Lung (tissue), 12 donors: Measurements from ENCODE around the gene TMC1. TPM values are rescaled to one million over a fixed set of nuclear protein-coding genes. Genes with fewer than 3 reads are reported as not detected.

Experiments
- ATAC-seq: fragments of 200-7000 bp; cut with Tn5 transposase; one replicate; pipeline ENCODE4 v1.9.1; 2020; ENCODE audit warnings: moderate number of reproducible peaks; ENCODE audit not compliant: insufficient read depth, low FRiP score
- DNase-seq, 3 donors: peaks; one replicate each; pipeline ENCODE4 v3.0.0-alpha.2; 2013 to 2017
- H3K27ac ChIP-seq, 2 donors: one replicate each; pipeline ENCODE4 v1.5.1; 2013; ENCODE audit warnings: mild to moderate bottlenecking in 2 of 2, moderate library complexity in 2 of 2, control low read depth in 1 of 2, inconsistent platforms in 1 of 2, low read depth in 1 of 2, low read length in 1 of 2
- H3K27me3 ChIP-seq, 3 donors: one replicate each; pipeline ENCODE4 v1.5.1; 2013; ENCODE audit warnings: low read length in 2 of 3; ENCODE audit not compliant: control insufficient read depth in 3 of 3, insufficient read depth in 3 of 3
- H3K36me3 ChIP-seq, 4 donors: one replicate each; pipeline ENCODE4 v1.5.1; 2013; ENCODE audit warnings: low read length in 4 of 4, mild to moderate bottlenecking in 1 of 4, moderate library complexity in 1 of 4; ENCODE audit not compliant: control insufficient read depth in 4 of 4, insufficient read depth in 4 of 4
- H3K4me1 ChIP-seq, 5 donors: one replicate each; pipeline ENCODE4 v1.5.1; 2013; ENCODE audit warnings: low read length in 5 of 5, mild to moderate bottlenecking in 2 of 5, moderate library complexity in 1 of 5; ENCODE audit not compliant: control insufficient read depth in 5 of 5, insufficient read depth in 5 of 5
- H3K4me3 ChIP-seq: one replicate; pipeline ENCODE4 v1.5.1; 2013; ENCODE audit warnings: mild to moderate bottlenecking, control low read depth, moderate library complexity
- H3K9ac ChIP-seq, 2 donors: one replicate each; pipeline ENCODE4 v1.5.1; 2013; ENCODE audit warnings: low read length in 2 of 2, control low read depth in 1 of 2; ENCODE audit not compliant: insufficient read depth in 1 of 2
- H3K9me3 ChIP-seq, 4 donors: one replicate each; pipeline ENCODE4 v1.5.1; 2013; ENCODE audit warnings: low read length in 3 of 4, mild to moderate bottlenecking in 1 of 4, moderate library complexity in 1 of 4; ENCODE audit not compliant: control insufficient read depth in 4 of 4, insufficient read depth in 3 of 4
- WGBS, 2 donors: extraction: QIAGEN DNeasy Blood & Tissue Kit; methylation state at CpG; one replicate each; pipeline ENCODE4 v1.1.7; 2013; 5-methylcytosine and 5-hydroxymethylcytosine counted together
- polyA plus RNA-seq, 2 donors: library from polyadenylated mRNA; stranded (reverse); fragments of 200-250 nt; gene quantifications; one replicate each; pipeline ENCODE4 v1.2.1, GENCODE V29; 2013
- total RNA-seq, 2 donors: library from RNA; depleted of rRNA in 1 of 2; stranded (reverse); fragments of >200 nt in 1 of 2; gene quantifications; one replicate each; pipeline ENCODE4 v1.2.1, GENCODE V29; 2014 to 2021
- TF ChIP-seq, protein P1 (sequence below): IDR thresholded peaks from 2 replicates; pipeline ENCODE4 v1.5.1; 2012; ENCODE audit warnings: mild to moderate bottlenecking; ENCODE audit errors: control extremely low read depth, extremely low read depth
- donor health status: control.
- donor health status: control.
- donor health status: Bipolar disorder and iron deficiency.
- donor health status: healthy.
- donor health status: DM: yes; HTN: yes; CAD: no.

The TMC1 gene
- total and polyA plus RNA-seq, 4 donors: 0.10 to 0.82 (median 0.21) TPM; not detected in 1

DNA sequence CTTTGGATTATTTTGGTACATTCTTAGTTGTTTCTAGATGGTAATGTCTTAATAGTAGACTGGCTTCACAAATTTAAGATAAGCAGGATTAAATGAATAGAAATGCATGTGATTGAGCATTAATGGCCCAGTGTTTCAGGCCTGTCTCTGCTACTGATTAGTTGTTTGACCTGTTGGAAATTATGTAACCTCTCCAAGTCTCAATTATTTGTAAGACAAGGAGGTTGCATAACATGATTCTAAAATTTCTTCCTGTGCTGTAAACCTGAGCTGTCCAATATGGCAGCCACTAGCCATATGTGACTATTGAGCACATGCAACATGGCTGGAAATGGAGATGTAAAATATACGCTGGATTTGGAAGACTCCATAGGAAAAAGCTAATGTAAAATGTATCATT, 333.9 kb downstream of the TMC1 start:
- 94 to 100% methylated on average over 1 of the region's 1 CpG for WGBS, 2 donors
- H3K9me3 ChIP-seq: no peaks in the 10 kb centered on the region
- H3K27ac ChIP-seq: no peak overlapping the region
- TF ChIP-seq, protein P1, sequence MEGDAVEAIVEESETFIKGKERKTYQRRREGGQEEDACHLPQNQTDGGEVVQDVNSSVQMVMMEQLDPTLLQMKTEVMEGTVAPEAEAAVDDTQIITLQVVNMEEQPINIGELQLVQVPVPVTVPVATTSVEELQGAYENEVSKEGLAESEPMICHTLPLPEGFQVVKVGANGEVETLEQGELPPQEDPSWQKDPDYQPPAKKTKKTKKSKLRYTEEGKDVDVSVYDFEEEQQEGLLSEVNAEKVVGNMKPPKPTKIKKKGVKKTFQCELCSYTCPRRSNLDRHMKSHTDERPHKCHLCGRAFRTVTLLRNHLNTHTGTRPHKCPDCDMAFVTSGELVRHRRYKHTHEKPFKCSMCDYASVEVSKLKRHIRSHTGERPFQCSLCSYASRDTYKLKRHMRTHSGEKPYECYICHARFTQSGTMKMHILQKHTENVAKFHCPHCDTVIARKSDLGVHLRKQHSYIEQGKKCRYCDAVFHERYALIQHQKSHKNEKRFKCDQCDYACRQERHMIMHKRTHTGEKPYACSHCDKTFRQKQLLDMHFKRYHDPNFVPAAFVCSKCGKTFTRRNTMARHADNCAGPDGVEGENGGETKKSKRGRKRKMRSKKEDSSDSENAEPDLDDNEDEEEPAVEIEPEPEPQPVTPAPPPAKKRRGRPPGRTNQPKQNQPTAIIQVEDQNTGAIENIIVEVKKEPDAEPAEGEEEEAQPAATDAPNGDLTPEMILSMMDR: no peak
- H3K36me3 ChIP-seq: no peaks in the 10 kb centered on the region
- ATAC-seq: no peak
- H3K9ac ChIP-seq: no peak overlapping the region
- no peak for DNase-seq
- peaks cover 2 to 9% (median 4%) of the 10 kb centered on the region in 5 donors for H3K4me1 ChIP-seq
- no peaks in the 10 kb centered on the region for H3K27me3 ChIP-seq
- no peak overlapping the region for H3K4me3 ChIP-seq

DNA sequence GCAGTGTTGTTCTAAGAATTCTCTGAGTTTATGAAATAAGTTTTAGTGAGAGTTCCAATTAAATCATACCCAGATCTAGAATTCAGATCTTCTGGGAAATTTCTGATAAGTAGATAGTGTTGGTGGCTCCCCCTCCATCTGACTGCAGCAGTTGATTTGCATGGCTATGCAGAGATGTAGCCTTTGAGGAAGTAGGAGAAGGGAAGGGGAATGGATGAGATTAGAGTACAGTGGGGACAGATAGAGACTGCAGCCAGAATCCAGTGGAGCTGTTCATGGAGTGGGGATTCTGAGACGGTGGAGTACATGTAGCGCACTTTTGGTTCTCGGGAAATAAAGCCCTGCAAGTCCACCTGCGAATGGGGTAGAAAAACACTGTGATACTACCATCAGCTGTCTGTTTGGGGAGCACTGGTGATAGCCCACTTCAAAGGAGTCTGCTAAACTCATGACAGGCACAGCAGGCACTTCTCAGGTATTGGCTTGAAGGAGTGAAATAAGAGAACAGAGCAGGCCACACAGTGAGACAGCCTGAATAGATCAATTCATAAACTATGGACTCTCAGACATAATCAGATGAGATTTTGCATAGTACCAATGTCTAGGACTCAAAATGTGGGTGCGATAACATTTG, 334.6 kb downstream of the TMC1 start:
- H3K4me1 ChIP-seq: peaks cover 2 to 9% (median 4%) of the 10 kb centered on the region in 5 donors
- no peak for ATAC-seq

DNA sequence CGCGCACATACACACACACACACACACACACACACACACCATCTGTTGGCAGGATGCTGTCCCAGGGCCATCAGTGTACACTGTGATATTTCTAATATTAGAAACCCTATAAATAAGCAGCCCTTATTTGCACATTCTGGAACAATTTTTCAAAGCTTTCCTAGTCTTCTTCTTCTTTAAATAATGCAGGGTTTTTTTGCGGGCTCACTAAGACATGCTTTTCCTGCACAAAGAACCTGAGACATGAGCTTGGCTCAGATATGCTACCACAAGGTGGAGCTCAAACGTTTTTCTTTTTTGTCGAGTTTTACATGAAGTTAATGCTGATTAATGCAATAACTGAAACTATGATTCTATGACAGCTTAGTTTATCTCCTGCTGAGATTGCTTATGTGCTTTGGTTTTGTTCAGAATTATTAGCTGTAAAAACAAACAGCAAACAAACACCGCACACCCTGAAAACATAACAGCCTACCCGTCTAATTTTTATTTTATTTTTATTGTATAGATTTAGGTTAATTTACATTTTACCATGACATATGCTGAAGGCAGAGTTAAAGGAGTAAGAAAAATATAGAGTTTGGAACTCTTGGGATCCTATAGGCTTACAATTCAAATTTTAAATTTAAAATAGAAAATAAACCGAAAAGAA, 335.7 kb downstream of the TMC1 start:
- TF ChIP-seq, protein P1: peak; percentile 46
- Histone ChIP-seq H3K4me1 (peaks cover 2 to 9% (median 4%) of the 10 kb centered on the region in 5 donors), H3K27me3 (no peaks in the 10 kb centered on the region), H3K9ac (peak overlapping the region in 1 of 2 donors; percentile 23), H3K4me3 (no peak overlapping the region), H3K9me3 (no peaks in the 10 kb centered on the region), H3K36me3 (no peaks in the 10 kb centered on the region), H3K27ac (no peak overlapping the region)
- DNase-seq (peak in 2 of 3 donors; percentile 83 to 88), ATAC-seq (no peak)
- 53 to 60% methylated on average over 8 of the region's 8 CpGs for WGBS, 2 donors

More for the DNA sequence above, 334.6 kb downstream of the TMC1 start:
- TF ChIP-seq, protein P1: no peak
- Histone ChIP-seq H3K27me3 (no peaks in the 10 kb centered on the region), H3K36me3 (no peaks in the 10 kb centered on the region), H3K27ac (no peak overlapping the region), H3K4me3 (no peak overlapping the region), H3K9ac (no peak overlapping the region), H3K9me3 (no peaks in the 10 kb centered on the region)
- 83 to 95% methylated on average over 5 of the region's 5 CpGs for WGBS, 2 donors
- DNase-seq: no peak
